GM19023 (cell line): ENCODE measurements around the gene VAMP2.

Source experiments
- ATAC-seq: cut with Tn5 transposase; IDR thresholded peaks from one replicate; pipeline ENCODE4 v1.9.1; 2021; ENCODE audit warnings: mild to moderate bottlenecking, moderate library complexity; ENCODE audit not compliant: unreplicated experiment

VAMP2 gene

DNA sequence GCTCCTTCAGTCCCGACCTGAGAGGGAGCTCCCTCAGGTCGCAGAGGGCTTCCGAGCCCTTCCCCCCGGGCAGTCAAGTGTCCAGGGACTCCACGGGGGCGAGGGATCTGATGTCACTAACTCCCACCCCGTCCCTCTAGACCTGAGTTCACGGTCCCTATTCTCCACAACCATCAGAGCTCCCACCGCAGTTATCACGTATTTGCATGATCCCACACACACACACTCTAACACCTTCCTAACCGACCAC is 6.8 kb downstream of the VAMP2 start:
- no peak for ATAC-seq

DNA sequence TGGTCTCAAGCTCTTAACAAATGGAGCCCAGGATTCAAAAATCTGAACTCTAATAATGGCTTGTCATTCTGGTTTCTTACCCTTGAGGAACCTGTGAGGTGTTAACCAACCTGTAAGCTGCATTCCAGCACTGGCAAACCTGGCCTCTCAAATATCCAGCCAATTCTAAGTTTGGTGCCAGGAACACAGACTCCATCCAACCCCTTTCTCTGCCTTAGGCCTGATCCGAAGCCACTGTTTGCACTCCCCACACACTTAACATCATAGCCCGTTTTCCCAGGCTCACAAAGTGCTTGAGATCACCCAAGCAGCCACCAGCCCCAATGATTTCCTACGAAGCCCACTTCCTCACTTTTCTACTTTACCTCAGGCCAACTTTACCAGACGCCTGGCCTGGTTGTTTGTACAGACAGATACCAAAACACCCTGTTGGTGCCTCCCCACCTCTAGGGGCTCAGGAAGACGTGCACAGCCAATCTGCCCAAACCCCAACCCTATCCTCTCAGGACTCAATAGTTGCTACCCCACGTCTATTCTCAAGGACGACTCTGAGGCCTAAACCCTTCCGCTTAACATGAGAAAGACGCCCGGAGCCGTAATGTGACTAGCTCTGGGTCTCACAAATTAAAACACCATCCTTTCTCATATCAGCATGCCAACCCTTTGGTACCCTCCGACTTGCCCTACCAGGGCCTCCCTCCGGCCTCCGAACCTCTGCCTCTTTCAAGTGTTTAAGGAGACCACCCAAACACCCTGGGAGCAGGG is 7.3 kb downstream of the VAMP2 start:
- no peak for ATAC-seq

DNA sequence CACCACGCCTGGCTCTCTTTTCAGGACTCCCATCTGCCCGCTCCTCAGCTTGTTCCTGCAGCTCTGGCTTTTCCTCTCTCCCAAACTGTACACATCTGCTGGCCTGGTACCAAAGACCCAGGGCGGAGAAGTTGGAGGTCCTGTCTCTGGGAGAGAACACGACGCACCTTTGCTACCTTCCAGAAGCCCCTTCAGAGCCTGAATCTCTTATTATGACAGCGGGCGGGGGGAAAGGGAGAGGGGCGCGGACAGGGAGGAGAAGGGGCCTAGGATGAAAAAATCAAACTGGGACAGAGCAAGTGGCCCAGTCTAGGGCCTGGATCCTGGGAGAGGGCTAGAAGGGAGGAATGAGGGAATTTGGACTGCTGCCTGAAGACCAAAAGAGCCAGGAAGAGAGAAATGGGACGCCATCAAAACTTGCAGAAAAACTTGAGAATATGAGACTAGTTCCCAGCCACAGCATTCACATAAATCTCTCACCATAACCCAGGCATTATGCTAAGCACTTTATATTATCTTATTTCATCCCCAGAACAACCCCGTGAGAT is 8.1 kb downstream of the VAMP2 start:
- no peak for ATAC-seq

DNA sequence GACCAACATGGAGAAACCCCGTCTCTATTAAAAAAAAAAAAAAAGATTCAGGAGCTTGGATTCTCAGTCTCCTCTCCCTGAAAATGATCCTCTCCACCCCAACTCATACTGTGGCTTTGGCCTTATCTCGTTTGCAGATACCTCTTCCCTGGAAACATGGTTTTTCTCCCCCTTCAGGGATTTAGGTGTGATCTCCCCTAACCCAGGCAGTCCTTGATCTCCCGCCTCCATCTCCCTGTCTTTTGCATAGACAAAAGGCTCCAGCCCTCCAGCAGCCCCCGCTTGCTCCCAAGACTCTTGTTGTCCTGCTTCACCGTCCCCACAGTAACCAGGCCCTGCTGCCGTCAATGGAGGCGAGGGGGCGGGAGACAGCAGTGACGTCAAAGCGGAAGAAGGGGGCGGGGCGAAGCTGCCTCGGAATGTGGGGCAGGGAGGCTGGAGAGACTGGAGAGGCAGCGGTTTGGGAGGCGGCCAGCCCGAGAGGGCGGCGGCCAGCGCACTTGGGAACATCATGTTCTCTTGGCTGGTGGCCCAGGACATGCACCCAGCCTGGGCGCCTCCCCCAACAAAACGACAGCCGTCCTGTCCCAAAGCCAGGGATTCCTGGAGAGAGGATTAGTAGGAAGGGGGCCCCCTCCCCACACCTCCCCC is 8.7 kb downstream of the VAMP2 start:
- no peak for ATAC-seq

DNA sequence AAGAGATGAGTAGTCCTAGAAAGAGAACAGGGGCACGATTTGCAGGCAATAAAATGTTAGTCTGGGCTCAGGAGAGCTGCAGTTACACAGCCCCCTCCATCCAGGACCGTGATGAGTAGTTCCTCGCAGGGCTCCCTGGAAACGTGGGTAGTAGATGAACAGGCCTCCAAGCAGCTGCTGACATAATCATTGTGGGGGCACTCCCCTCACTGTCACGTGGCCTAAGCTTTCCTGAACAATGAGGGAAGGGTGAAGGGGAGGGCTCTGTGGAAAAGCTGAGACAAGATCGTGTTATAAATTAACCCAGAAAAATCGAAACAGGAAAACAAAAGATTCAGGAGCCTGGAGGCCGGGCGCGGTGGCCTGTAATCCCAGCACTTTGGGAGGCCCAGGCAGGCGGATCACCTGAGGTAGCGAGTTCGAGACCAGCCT is 9.2 kb downstream of the VAMP2 start:
- no peak for ATAC-seq

DNA sequence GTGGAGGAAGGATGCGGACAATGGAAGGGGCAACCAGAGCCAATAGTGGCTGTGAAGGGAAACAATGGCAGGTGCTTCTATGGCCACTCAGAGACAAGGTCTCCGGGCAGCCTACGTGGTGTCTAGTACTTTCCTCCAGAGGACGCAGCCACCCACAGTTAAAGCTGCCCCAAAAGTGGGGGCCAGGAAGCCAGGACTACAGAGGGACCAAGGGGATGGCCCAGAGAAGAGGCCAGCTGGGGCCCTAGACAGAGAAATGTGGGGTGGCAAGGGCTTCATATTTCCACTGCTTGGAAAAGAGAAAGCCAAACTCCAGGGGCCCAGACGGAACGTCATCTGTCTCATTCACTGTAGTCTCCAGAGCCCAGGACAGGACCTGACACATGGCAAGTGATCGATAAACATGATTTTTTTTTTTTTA is 9.7 kb downstream of the VAMP2 start:
- ATAC-seq = no peak

DNA sequence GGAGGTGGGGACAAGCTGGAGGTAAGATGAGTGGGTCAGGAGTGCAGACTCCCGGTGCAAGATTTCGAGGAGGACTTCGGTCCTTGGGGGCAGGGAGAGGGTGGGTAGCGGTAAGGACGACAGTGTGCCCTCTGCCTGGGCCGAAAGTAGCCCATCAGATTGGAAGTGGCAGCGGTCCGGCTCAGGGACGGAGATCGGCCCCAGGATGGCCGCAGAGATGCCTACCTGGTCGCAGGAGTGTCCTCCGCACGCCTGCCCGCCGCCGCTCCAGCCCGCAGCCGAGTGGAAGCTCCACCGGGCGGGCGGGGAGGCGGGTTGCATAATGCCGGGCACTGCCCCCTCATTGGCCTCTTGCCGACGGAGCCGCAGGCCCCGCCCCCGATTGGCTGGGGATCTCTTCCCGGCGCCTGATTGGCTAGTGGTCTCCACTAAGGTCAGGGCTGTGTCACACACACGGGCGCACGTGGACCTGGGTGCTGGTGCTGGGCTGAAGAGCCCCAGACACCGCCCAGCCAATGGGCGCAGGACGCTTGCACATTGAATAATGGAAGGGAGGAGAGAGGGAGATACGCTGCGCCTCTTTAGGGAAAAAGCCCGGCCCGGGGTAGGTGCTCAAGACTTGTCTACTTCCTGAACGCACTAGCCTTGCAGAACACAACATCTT is 10.5 kb downstream of the VAMP2 start, which contains the start of gene PER1:
Gene PER1 (minus strand): TSS at position 293 of the 664 bp plus-strand sequence. CDS start 1,698 bp downstream, outside the sequence.
- ATAC-seq = no peak

DNA sequence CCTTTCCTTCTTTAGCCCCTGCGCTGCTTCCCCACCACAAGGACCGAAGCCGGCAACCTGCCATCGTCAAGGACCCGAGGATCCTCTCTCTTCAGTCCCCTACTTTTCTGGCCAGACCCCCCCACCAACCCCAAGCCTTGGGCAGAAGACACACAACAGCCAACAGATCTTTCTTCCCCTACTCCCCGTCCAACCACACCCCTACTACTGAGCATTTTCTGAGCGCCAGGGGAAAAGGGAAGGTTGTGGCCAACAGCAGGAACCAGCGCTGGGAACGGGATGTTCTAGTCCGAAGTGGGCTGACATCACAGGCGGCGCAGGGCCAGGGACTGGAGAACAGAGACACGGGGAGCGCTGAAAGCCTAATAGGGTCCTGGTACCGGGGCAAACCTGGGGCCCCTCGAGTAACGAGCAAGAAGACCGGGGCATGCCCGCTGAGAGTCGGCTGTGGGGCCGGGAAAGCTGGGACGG is 11.1 kb downstream of the VAMP2 start:
- no peak for ATAC-seq

DNA sequence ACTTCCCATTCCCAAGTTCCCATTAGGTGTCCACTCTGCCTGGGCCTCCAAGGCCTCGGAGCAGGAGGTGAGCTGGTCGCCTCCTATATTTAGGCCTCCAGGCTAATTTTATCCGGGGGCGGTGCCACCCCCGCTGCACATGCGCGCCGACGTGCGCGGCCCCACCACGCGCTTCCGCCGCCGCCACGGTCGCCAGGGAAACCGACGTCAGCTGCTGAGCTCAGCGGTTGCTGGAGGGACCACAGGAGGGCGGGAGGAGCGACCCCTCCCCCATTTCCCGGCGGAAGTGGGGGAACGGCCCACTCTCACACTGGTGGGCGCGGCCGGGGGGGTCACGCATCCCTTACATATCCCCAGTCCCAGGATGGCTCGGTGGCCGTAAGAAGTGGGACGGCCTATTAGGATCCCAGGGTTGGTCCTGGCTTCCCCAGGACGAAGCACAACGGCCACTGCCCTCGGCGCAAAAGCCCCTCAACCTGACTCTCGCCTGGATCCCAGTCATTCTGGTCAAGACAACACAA is 11.6 kb downstream of the VAMP2 start:
- peak; percentile 43 for ATAC-seq

DNA sequence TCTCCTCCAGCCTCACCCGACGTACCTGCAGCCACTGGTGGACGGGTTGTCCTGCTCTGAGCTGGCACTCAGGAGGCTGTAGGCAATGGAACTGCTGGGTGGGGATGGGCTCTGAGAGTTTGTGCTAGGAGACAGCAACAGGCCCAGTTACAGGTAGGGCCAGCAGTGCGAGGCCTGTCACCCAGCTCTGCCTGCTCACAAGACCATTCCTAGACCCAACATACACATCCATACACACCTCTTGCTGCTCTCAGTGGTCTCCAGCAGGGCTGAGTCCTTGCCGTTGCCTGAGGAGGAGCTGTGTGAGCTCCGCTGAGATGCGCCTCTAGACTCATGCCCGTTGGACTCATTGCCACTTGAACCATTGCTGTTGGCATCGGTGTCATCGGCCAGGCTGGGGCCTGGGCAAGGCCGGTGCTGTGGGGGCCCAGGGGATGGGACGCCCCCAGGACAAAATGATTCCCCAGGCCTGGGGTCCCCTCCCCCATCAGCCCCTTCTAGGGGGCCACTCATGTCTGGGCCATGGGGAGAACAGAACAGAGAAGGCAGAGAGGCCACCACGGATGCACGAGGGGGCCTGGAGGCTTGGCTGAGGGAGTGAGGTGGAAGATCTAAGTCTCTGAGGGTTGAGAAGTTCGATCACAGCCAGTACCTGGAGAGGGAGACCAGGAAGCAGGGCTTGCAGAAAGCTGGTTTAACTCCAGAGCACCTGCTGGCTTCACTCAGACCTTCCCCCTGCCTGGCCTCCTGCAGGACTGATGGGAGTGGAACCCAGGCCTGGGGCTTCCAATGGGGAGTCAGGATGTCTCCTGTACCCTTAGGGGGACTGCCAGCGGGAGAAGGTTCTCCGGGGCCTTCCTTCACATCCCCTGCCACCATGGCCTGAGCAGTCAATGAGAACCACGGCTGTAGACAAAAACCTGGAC is 12.3 kb downstream of the VAMP2 start:
- ATAC-seq = no peak

DNA sequence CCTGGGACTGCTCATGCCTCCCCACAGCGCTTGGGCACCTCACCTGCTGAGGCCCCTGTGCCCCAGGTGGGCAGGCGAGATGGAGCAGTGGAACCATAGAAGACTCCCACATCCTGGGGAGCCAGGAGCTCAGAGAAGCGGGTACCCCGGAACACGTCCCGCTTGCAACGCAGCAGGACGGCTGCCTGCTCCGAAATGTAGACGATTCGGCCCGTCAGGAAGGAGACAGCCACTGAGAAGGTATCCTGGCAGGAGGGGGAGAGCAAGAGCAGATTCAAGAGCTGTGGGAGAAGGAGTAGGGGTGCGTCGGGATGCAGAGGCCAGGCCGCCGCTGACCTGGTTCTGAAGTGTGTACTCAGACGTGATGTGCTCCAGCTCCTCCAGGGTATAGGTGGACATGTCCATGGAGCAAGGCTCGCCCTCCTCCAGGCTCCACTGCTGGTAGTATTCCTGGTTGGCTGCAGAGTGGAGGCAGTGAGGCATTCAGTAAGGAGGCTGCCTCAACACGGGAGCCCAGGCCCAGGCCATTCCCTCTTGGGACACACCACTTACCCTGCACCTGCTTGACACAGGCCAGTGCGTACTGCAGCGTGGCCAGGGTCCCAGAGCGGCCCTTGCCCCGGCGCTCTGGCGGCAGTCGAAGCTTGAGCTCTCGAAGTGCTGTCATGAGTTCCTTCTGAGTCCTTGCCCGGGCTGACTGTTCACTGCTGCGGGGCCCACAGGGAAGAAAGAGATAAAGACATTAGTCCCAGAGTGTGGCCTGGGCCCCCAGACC is 13.1 kb downstream of the VAMP2 start:
- ATAC-seq = no peak

DNA sequence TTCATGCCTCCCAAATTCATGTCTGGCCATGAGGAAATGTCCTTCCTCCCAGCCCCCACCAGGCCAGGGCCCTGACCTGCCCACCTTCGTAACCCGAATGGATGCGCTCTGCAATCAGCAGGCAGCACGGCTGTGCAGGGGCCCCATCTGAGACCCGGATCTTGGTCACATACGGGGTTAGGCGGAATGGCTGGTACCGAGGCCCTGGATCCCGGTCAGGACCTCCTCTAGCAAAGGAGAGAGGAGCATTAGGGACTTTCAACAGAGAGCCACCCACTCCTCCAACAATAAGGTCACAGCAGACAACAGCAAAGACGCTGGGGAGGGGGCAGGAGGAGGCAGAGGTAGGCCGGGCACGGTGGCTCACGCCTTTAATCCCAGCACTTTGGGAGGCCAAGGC is 14.2 kb downstream of the VAMP2 start:
- no peak for ATAC-seq

DNA sequence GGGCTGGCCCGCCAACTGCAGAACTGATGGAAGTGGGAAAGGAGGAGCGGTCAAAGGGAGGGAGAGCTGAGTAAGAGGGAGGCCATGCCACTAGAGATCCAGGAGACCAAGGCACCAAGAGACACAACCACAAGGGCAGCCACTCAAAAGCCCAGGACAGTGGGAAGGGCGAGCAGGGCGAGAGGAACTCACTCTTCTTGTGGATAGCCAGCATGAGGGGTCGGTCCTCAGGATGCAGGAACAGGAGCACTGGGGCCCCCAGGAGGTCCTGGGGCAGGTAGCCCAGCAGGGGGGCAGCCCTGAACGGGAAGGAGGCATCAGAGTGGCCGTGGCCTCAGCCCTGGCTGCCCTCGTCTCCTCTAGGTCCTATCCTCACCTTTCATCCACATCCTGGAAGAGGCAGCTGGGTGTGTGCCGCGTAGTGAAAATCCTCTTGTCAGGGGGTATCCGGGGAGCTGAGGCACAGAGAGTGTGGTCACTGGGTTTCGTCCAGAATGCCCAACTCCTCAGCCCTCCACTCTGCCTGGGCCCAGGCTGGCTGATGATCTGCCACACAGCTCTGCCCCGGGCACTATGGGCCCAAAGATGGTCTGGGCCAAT is 14.8 kb downstream of the VAMP2 start:
- ATAC-seq = no peak

DNA sequence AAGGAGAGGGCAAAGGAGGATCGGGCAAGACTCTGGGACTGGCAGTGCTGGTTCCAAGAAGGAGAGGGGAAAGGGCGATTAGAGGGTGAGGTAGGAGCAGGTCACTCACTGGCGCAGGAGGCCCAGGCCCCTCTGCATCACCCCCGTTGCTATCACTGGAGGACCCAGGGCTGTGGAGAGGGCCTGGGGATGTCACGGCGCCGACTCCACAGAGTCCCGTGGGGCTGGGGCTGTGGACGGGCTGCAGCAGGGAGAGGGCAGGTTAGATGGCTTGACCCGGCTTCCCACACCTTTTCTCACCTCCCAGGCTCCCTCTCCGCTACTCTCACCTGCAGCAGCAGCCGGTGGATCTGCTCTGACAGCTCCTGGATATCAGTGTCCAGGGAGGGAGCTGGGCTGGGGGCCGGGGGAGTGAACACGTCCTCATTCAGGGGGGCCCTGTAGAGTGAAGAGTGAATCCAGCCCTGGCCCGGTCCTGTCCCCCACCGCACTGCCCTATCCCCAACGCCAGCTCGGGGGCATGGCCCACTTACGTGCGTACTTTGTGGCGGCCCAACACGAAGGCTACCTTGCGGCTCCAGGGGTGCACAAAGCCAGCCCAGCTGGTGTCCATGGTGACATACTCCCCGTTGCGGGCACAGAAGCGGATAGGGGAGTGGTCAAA is 15.5 kb downstream of the VAMP2 start:
- ATAC-seq = no peak

DNA sequence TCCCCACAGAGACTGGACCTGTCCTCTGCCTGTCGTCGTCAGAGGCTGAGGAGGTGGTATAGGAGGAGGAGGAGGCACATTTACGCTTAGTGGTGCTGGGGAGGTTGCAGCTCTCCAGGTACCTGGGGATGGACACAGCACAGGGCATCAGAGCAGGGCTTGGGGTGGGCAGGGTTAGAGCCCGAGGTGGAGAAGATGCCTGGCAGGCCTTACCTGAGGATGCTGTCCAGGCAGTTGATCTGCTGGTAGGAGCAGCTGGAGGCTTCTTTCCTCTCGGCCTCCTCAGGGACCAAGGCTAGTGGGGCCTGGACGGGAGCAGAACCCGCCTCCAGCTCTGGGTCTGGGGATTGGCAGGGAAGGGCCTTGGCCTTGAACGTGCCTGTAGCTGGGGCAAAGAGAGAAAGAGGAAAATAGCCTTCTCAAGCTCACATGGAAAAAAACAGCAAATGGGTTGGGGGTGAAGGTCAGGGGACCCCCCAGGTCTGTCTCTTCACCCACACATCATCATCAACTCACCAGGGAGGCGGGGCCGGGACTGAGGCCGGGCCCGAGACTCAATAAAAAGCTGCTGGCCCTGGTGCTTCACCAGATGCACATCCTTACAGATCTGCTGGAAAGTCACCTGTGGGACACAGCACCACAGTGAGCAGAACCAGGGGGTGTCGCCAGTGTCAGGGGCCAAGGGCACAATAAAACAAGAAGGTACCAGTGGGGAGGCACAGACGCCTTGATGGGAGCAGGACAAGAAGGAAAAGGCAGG is 16.2 kb downstream of the VAMP2 start:
- no peak for ATAC-seq

DNA sequence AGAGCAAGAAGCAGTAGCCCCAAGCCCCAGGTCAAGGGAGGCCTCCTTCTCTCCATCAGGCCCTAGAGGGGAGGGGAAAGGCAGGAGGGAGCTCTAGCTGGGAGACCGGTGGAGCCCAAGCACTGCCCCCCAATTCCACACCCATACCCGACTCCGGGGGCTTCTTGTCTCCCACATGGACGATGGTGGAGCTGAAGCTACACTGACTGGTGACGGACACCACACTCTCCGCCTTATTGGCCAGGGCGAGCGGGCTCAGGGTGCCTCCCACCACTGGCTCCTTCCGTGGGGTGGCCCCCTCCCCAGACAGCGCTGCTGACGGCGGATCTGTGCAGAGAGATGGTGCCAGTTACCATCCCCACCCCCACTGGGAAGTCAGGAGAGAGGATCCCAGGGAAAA is 16.9 kb downstream of the VAMP2 start:
- no peak for ATAC-seq

DNA sequence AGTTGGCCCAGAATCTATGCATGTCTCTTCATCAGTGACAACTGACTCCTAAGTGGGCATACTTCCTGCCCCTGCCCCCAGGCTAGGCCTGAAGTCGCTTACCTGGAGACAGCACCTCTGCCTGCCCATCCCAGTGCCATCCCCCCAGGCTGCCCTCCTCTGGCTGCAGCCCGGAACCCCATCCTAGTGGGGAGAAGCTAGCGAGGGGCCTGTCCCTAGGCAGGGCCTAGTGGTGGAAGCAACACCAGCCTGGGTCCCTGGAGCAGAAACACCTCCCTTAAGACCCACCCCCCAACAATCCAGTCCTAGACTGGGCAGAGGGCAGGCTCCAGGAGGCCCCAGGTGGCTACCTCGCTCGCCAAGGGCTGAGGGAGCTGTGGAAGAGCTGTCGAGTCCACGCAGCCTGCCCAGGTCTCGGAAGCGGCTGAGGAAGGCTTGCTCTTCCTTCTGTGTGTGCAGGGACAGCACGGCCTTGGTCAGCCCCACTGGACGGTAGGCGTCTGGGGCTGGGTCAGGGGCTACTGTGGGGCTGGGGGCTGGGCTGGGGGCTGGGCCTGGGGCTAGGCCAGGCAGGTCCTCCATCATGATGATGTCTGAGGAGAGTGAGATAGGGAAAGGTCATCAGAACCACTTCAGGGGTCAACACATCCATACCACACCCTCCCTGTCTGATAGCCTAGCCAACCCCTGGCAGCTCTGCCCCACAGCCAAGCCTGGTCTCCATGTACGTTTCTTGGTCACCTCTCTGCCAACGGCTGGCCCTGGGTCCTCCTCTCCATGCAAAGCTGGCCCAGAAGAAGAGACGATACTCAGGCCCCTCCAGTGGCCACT is 18.1 kb downstream of the VAMP2 start:
- no peak for ATAC-seq
